ENCODE measurements around the gene SPRED3.

The SPRED3 gene

GRCh38 chr19:38448225-38448624 lies 59.7 kb downstream of the SPRED3 start:
- DNase-seq (ENCODE audit: low read depth): no peak
- no peak for TF ChIP-seq CTCF (IDR thresholded peaks at IDR 0.05; ENCODE audit: insufficient read depth, low read depth, low read length, missing control alignments)
- H3K4me3 ChIP-seq (ENCODE audit: low read length): no peak overlapping the region
